Measurements from ENCODE around the gene RRP7A.
"Not testable (repeated sequence)": the region's sequence is repeated elsewhere in the genome, so short reads cannot be mapped to it uniquely, and the experiment has no call there.

The RRP7A gene

DNA sequence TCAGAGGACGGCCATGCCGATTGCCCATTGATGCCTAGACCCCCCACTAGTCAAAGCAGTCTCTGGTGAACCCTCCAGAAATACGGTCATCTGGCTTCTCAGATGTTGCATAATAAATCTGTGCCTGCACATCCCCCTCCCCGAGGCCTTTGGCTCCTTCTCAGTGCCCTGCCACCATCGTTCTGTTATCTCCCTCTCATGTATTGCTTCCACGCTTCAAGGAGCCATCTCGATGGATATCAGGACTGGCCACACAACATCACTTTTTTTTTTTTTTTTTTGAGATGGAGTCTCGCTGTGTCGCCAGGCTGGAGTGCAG, 1.6 kb upstream of the RRP7A start:
- H3K4me1 ChIP-seq (ENCODE audit: control insufficient read depth in 1 of 2, insufficient read depth in 1 of 2, low read depth in 1 of 2, low read length in 1 of 2), result peaks cover 4 to 8% of the 10 kb centered on the region in 2 experiments
- TF ChIP-seq, protein P1, sequence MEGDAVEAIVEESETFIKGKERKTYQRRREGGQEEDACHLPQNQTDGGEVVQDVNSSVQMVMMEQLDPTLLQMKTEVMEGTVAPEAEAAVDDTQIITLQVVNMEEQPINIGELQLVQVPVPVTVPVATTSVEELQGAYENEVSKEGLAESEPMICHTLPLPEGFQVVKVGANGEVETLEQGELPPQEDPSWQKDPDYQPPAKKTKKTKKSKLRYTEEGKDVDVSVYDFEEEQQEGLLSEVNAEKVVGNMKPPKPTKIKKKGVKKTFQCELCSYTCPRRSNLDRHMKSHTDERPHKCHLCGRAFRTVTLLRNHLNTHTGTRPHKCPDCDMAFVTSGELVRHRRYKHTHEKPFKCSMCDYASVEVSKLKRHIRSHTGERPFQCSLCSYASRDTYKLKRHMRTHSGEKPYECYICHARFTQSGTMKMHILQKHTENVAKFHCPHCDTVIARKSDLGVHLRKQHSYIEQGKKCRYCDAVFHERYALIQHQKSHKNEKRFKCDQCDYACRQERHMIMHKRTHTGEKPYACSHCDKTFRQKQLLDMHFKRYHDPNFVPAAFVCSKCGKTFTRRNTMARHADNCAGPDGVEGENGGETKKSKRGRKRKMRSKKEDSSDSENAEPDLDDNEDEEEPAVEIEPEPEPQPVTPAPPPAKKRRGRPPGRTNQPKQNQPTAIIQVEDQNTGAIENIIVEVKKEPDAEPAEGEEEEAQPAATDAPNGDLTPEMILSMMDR (IDR thresholded peaks at IDR 0.05), result no peak
- no peak overlapping the region for H3K4me3 ChIP-seq (ENCODE audit: low read depth in 1 of 2, low read length in 1 of 2)
- peaks cover 5% of the 10 kb centered on the region for H3K36me3 ChIP-seq
- no peaks in the 10 kb centered on the region for H3K27me3 ChIP-seq
- no peaks in the 10 kb centered on the region for H3K9me3 ChIP-seq
- H3K27ac ChIP-seq, result no peak overlapping the region

DNA sequence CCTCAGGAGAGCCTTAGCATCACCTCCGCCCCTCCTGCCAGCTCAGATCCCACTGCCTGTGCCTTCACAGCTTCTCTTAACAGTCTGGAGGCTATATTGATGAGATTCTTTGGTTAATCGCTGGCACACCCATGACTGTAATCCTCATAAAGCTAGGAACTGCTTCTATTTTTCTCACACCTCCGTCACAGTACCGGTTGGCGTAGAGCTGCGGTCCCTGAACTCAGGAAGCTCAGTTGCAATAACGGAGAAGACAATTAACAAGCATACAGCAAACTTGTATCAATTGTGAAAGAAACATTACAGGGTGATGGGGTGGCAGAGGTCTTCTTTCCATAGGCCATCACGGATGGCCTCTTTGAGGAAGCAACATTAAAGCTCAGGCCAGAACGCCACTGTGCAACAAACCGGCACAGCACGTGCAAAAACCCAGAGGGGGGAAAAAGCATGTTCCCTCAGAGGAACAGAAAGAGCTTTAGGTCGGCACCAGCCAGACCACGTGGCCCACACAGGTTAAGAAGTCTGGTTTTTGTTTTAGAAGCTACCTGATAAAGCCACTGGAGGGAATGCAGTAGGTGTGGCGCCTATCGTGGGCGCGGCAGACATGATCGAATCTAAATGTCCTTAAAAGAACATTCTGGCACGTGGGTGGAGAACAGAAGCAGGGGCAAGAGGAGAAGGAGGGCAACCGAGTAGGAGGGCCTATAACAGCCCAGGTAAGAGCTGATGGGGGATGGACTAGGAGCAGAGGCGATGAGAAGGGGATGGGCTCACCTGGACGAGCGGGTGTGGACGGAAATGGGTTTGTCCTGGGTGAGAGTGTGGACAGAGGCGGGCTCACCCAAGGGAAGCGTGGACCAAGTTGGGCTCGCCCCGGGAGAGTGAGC, 715 bp downstream of the RRP7A start:
- H3K9me3 ChIP-seq; H3K27me3 ChIP-seq; H3K4me1 ChIP-seq (ENCODE audit: control insufficient read depth in 1 of 2, insufficient read depth in 1 of 2, low read depth in 1 of 2, low read length in 1 of 2): not testable (repeated sequence)
- peaks cover 18% of the 10 kb centered on the region for H3K36me3 ChIP-seq
- H3K27ac ChIP-seq, result peak overlapping the region; percentile 54
- peak overlapping the region; percentile 68 to 82 for H3K4me3 ChIP-seq (ENCODE audit: low read depth in 1 of 2, low read length in 1 of 2)

DNA sequence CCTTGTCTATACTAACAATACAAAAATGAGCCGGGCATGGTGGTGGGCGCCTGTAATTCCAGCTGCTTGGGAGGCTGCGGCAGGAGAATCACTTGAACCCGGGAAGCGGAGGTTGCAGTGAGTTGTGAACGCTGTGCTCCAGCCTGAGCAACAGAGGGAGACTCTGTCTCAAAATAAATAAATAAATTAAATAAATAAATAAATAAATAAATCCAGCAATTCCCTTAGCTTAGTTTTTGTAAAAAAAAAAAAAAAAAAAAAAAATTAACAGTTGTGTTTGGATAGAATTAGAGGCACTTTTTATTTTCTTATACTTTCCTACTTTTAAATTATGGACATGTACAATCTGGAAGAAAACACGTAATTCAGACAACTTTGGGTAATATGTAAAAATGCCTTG, 2.5 kb downstream of the RRP7A start:
- peaks cover 30% of the 10 kb centered on the region for H3K36me3 ChIP-seq
- not testable (repeated sequence) for H3K27ac ChIP-seq; H3K9me3 ChIP-seq; H3K4me3 ChIP-seq (ENCODE audit: low read depth in 1 of 2, low read length in 1 of 2); H3K4me1 ChIP-seq (ENCODE audit: control insufficient read depth in 1 of 2, insufficient read depth in 1 of 2, low read depth in 1 of 2, low read length in 1 of 2); H3K27me3 ChIP-seq

DNA sequence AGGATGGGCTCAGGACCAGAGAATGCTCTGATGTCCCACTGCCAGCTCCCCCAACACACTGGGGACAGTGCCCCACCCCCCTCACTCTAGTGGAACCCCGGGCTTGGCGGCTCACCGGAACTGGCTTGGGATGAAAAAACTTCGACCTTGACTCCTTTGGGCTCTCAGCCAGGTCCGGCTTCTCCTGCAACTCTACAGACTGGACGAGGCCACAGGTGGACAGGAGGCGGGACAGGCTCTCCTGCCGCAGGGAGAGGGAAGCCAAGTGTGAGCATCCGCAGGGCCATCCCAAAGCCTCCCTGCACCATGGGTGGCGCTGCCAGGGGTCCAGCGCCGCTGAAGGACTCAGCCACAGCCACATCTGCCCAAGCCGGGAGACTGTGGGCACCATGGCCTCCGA, 3.7 kb downstream of the RRP7A start:
- no peak overlapping the region for H3K4me3 ChIP-seq (ENCODE audit: low read depth in 1 of 2, low read length in 1 of 2)
- peaks cover 42% of the 10 kb centered on the region for H3K36me3 ChIP-seq
- TF ChIP-seq, protein P1 (IDR thresholded peaks at IDR 0.05), result no peak
- no peaks in the 10 kb centered on the region for H3K27me3 ChIP-seq
- no peaks in the 10 kb centered on the region for H3K9me3 ChIP-seq
- peaks cover 4 to 8% of the 10 kb centered on the region in 2 experiments for H3K4me1 ChIP-seq (ENCODE audit: control insufficient read depth in 1 of 2, insufficient read depth in 1 of 2, low read depth in 1 of 2, low read length in 1 of 2)
- H3K27ac ChIP-seq, result no peak overlapping the region

DNA sequence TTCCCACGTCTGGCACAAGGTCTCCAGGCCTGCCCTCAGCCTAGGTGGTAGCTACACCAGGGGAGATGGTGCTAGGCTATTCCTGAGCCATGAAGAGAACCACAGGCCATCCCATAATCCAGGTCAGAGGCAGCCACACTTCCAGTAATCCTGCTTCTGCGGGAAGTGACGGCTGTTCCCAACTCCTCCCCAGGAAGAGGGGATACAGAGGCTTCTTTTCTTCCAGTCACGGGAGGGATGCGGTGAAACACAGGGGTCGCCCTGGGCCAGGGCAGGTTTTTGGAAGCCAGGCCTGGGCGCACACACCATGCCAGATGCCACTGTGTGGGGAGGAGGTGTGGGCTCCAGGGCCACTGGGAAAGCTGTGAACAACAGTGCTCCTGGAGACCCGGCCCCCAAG, 4.3 kb downstream of the RRP7A start:
- H3K4me1 ChIP-seq (ENCODE audit: control insufficient read depth in 1 of 2, insufficient read depth in 1 of 2, low read depth in 1 of 2, low read length in 1 of 2); H3K27ac ChIP-seq; H3K9me3 ChIP-seq; H3K27me3 ChIP-seq; H3K4me3 ChIP-seq (ENCODE audit: low read depth in 1 of 2, low read length in 1 of 2): not testable (repeated sequence)
- peaks cover 46% of the 10 kb centered on the region for H3K36me3 ChIP-seq

DNA sequence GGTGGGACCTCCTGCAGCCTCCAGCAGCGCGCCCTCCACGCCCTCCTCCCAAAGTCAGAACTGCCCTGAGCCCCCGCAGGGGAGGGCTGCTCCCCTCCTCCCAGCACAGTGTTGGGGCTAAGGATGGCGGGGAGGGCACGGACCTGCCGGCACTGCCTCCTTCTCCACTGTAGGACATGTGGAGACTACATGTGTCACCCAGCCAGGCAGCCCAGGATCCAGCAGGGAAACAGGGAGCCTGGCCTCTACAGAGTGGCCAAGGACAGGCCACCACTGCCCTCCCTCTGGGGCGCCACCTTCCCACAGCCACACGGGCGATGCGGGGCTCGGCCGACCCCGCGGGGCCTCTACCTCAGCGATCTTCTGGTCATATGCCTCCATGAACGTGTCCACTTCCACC, 5.3 kb downstream of the RRP7A start:
- H3K36me3 ChIP-seq, result peaks cover 46% of the 10 kb centered on the region
- not testable (repeated sequence) for H3K27me3 ChIP-seq; H3K27ac ChIP-seq; H3K9me3 ChIP-seq; H3K4me3 ChIP-seq (ENCODE audit: low read depth in 1 of 2, low read length in 1 of 2); H3K4me1 ChIP-seq (ENCODE audit: control insufficient read depth in 1 of 2, insufficient read depth in 1 of 2, low read depth in 1 of 2, low read length in 1 of 2)

DNA sequence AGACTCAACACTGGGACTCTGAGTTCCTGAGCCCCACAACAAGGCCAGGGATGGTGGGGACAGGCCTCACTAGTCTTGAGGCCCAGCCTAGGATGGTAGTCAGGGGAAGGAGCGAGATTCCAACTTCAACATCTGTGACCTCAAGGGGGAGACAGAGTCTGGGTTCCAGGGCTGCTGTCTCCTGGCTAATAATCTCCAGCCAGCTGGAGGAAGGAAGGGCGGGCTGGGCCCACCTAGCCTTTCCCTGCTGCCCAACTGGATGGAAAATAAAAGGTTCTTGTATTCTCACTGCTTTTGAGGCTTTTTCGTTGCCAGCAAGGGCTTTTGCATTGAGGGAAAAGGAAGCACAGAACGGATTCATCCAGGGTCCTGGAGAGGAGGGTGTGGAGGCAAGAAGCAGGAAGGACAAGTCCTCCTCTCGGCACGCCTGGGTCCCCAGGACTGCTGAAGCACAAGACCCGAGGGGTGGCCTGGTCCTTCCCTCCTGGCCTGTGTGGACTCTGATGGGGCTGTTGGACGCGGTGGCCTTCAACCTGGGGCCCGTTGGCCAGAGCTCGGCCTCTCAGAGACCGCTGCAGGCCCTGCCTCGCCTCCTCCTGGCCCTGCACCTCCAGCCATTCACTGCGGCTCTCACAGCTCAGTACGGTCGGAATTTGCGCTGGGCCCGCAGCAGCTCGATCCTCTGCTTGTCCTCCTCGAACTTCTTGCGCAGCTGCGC, 7.2 kb downstream of the RRP7A start:
- not testable (repeated sequence) for H3K4me1 ChIP-seq (ENCODE audit: control insufficient read depth in 1 of 2, insufficient read depth in 1 of 2, low read depth in 1 of 2, low read length in 1 of 2); H3K9me3 ChIP-seq; H3K27me3 ChIP-seq; H3K4me3 ChIP-seq (ENCODE audit: low read depth in 1 of 2, low read length in 1 of 2); H3K27ac ChIP-seq
- H3K36me3 ChIP-seq, result peaks cover 46% of the 10 kb centered on the region

DNA sequence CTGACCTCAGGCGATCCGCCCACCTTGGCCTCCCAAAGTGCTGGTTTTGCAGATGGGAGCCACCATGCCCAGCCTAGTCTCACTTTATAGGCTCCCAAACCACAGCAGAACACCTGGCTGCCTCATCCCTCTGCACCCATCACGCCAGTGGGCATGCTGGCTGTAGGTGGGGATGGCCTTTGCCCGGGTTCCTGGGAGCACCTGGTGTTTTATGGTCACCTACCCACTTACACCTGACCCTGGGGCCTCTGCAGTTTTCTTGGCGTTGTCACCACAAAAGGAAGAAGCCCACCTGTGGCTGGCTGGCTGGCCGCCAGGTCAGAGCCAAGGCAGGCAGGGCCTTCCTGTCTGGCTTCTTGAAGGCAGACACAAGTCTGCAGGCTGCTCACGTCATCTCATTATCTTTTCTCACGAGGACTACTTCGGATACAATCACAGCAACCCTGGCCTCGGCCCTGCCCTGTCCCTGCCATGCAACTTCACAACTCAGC, 8.2 kb downstream of the RRP7A start:
- Histone ChIP-seq H3K4me3 (ENCODE audit: low read depth in 1 of 2, low read length in 1 of 2) (no peak overlapping the region), H3K4me1 (ENCODE audit: control insufficient read depth in 1 of 2, insufficient read depth in 1 of 2, low read depth in 1 of 2, low read length in 1 of 2) (no peaks in the 10 kb centered on the region), H3K9me3 (no peaks in the 10 kb centered on the region), H3K27me3 (no peaks in the 10 kb centered on the region), H3K27ac (no peak overlapping the region), H3K36me3 (peaks cover 43% of the 10 kb centered on the region)
- TF ChIP-seq, protein P1 (IDR thresholded peaks at IDR 0.05), result no peak
